LHCN-M2 (cell line): ENCODE results near the gene CXCR6. TPM values are rescaled to one million over a fixed set of nuclear protein-coding genes. Genes with fewer than 3 reads are reported as not detected.
A peak's percentile ranks its signal among the peaks of the same experiment; 100 is the strongest.

Experiments
- DNase-seq: peaks from one replicate; pipeline ENCODE4 v3.0.0-alpha.2; 2012; ENCODE audit warnings: low read depth
- total RNA-seq: library from RNA; depleted of rRNA; stranded (reverse); fragments of >200 nt; gene quantifications from 2 replicates; pipeline ENCODE4 v1.2.3, GENCODE V29; 2014

The CXCR6 gene
- total RNA-seq, 1 experiment from 2014 or later, result not detected

DNA sequence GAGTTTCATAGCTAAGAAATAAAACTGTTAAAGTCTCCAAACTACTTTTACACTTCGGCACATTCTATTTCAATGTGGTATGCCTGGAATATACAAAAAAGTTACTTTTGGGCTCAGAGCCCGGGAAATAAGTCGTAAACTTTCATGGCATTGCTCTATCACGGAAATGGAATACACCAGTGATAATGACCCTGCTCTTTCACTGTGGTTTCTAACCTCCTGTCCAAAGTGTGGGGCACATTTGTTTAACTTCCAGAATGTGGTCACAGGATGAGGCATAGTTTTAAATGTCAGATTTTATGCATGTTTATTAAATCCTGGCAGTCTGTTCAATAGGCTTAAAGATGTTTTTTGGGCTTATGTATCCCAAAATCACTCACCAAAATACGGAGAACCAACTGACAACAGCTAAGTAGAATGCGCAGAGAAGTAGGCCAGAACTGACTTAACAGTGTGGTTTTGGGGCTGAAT is 5.1 kb downstream of the CXCR6 start:
- DNase-seq, result peak; percentile 47

DNA sequence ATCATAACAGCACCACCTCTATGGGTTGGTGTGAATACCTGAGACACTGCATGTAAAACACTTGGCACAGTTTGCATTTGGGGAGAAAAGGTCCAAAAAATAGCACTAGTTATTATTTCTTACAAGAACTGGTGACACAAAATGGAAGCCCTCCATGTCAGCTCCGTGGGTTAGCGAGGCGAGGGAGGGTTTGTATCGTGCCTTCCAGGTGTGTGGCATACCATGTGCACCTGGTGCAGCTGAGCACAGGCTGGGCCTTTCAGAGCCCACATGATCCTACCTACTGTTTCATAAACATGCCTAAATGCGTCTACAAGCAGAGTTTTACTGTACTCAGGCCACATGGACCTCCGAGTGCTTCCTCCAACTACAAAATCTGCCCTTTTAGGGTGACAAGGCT is 5.6 kb downstream of the CXCR6 start:
- no peak for DNase-seq

DNA sequence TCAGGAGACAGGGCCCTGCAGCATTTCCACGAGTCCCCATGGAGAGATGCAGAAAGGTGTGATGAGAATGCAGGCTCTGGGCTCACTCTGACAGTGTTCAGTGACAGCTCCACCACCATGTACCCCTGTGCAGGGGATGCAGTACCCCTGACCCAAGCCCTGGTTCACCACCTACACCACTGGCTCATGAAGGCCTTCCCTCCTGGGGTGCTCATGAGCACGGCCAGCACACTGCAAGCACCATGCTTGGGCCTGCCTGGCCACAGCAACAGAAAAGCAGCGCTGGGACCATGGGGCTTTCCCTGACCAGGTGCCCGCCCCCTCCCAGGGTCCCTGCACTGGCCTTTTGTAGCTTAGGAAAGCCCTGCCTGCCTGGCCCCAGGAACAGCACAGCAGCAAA is 6.2 kb downstream of the CXCR6 start:
- no peak for DNase-seq

DNA sequence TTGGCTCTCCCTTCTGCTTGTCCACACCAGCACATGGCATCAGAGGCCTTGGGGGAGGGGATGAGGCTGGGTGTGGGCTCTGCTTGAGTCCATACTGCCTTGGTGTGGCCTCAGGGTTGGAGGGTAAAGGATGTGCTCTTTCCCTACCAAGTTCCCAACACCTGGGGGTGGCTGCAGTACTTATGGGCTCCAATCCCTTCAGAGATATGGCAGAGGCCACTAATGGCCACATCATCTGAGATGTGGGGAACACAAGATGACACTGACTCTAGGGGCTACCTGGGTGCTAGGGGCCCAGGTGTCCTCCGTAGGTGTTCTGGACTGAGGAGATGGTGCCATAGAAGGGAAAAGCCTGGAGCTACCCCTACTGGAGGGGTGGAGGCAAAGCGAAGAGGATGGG is 6.9 kb downstream of the CXCR6 start:
- DNase-seq, result no peak

DNA sequence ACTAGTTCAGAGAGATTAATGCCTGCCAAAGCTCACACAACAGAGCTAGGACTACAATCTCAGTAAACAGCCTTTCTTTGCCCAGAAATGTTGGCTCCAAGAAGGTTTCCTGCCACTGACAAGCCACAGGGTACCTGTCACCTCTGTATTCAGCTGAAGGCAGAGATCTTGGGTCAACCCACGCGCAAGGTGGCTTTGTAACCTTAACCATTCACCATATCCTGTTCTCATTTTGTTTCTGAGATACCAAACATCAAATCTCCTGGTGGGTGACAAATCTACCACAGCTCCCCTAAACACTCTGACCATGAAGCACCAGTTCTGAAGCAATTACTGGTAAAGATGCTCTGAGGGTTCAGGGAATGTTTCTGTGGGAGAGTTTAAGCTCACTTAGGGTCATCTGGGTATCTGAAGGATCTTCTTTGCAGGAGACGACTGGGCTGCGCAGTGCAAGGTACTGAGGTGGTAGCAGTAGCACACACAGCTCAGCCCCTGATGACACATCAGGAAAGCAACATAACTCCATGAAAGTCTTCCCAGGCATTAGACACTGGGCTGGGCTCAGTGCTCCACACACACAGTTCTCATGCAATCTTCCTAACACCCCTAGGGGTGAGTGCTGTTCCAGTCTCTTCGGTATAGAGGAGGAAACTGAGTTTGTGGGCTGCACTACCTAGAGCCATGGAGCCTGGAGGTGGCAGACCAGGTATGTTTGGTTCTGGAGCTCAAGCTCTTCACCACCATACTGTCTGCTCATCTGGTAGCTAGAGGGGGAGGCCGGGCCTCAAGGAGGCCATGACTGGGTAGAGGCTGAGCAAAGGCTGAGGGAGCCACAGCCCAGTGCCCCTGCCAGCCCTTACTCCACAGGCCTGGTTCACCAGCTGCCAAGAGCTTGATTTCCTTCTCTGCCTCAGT is 7.7 kb downstream of the CXCR6 start:
- DNase-seq, result no peak

DNA sequence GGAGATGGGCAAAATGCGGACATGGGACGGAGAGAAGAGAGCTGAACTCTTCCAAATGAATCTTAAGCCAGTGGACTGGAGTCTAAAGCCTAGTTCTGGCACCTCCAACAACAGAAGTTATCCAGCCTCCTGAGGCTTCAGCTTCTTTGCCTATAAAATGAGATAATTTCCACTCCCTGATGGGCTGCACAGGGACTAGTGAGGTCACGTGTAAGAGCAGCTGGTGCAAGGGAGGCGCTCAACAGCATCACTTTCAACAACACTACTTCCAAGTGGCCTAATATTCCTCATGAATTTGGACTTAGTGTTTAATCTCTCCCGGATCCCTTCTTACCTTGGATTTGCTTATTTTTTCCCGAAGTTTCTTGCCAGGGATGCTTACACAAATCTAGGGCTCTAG is 8.7 kb downstream of the CXCR6 start:
- no peak for DNase-seq

DNA sequence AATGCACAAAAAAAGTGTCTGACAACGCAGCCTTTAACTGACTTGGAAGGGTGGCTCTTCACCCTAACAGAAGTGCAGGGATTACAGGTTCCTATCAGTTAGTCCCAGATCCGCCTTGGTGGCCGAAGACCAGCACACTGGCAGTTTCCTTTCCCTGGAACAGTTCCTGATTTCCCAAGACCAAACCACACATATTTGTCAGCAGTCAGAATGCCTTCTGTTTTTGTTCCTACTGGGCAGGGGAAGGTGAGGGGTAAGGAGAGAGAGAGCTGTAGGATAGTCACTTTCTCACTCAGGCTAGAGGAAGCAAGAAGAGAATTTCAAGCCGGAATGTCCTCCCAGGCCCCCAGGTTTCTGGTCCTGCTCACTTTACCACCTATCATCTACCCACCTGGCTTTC is 9.2 kb downstream of the CXCR6 start:
- peak; percentile 8 for DNase-seq

DNA sequence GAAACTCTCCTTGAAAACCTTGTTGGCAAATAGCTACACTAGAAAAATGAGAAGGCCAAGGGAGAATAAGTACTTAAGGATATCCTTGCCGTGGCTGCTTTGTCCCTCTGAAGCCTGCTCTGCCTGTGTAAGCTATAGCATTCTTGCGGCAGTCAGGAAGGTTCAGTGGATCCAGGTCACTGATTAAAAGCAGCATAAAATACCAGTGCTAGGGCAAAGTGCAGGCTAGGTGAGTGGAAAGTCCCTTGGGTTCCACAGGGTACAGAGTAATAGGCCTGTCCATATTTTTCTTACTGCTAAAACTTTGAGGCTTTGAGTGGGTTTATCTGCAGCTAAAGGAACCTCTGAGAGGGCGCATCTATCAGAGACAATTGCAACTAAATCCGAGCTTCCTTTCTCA is 10.3 kb downstream of the CXCR6 start:
- no peak for DNase-seq

DNA sequence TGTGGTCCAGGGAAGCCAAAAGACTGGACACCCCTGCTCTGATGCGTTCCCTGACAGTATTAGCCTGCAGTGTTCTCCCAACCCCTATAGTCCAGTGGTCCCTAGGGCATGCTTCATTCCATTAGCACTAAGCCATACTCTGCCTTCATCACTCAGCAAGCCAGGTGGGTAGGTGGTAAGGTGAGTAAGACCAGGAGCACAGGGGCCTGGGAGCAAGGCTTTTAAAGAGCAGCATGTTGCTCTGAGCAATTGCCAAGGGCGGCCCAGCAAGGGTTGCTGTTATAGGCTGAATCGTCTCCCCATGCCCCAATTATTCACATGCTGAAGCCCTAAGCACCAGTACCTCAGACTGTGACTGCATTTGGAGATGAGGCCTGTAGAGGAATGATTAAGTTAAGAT is 11.0 kb downstream of the CXCR6 start:
- no peak for DNase-seq

DNA sequence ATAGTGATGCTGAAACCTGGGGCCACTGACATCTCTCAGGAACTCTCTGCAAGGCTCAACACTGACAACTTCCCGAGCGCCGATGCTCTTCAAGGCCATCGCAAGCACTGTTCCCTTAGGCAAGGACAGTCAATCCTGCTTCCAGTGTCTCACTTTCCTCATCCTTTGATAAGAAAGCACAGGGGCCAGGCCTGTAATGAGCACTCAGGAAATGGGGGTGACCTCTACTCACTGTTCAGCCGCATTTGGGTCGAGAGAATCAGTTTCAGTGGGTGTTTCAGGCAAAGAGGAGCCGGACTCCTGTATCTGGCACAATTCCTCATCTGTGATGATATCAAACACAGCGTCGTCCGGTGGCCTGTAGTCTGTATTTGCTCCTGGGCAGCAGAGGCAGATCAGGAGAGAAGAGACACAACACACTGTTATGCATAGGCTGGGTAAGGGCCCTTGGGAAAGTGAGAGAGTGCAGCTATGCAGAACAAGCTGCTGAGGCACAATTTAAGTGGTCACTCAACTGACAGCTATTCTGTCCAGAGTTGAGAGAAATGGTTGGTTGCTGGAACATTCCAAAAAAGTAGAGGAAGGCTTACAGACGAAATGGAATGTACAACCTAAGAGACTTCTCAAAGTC is 11.9 kb downstream of the CXCR6 start:
- no peak for DNase-seq

DNA sequence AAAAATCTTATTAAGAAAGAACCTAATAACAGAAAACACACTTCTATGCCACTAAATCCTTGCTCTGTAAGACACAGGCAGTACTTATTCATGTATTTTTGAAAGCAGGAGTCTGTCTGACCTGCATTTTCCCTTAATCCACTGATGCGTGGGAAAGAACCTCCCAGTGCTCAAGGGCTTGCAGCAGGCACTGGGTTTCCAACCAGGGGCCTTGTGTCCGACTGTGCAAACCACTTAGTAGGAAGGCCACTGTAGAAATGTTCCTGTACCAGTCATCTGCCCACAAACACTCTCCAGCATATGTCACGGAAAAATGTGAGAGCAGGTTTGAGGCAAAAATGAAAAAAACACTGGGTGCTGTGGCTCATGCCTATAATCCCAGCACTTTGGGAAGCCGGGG is 12.4 kb downstream of the CXCR6 start:
- DNase-seq, result no peak

DNA sequence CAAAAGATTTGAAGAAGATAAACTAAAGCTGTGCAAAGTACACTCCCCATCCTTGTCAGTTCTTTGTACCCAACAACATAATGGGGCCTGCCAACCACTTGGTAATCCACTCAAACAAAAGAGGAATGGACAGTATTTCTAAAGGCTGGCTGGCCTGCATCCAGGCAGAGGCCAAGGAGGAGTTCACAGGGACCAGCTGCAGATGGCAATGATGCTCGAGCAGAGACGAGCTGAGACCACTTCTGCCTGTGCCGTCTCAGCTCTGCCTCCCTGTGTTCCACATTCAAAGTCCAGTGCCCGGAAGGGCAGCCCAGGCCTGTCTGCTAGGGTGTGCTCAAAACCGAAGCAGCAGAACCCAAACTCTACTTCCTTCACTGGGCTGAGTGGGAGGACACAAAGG is 14.3 kb downstream of the CXCR6 start:
- no peak for DNase-seq

DNA sequence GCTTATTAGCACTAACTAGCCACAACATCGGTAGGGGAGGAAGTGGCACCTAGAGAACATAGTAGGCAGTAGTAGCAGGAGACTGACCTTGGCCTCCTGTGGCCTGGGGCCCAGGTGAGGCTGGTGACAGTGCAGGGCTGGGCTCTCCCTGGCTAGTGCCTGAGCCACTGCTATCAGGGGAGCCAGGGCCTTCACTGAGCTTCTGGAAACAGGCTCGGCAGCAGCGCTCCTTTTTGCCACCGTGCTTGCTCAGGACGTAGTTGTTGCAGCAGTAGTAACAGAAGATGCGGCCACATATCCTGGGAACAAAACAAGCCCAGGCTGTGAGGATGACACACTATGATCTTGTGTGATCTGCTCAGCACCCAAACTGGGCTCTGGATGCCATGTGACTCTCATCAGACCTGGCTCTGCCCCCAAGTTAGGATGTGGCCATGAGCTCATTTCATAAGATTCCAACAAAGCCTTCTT is 15.1 kb downstream of the CXCR6 start:
- DNase-seq, result no peak

DNA sequence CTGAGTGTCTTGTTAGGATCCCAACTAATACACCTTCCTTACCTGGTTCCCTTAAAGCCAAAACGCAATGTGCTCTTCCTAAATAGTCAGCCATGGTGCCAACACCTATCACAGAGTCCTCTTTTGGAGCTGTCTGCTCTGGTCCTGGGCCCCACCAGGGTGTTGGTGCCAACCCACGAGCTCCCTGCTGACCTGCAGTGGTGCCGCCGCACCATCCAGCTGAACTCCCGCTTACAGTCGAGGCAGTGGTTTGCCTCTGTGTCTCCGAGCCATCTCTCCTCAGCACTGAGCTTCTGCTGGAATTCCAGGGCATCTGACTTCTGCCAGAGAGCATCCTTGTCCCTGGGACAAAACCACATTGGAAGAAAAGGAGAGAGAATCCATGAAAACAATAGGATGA is 15.9 kb downstream of the CXCR6 start:
- no peak for DNase-seq

DNA sequence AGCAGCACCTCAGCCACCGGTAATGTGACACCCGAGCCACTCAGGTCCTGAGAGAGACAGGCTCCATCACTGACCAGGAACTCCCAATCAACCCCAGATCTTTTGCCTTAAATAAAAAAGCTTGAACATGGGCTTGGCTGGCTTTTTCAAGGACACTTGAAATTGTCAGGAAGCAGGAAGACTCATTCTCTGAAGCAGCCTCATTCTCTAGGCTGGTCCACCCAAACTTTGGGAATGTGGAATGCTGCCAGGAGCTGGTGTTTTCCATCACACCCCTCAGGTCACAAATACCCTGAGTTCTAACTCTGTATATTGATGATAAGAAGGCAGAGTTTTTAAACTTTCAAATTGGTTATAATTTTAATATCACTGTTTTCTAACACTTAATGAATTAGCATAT is 17.0 kb downstream of the CXCR6 start:
- DNase-seq, result no peak

DNA sequence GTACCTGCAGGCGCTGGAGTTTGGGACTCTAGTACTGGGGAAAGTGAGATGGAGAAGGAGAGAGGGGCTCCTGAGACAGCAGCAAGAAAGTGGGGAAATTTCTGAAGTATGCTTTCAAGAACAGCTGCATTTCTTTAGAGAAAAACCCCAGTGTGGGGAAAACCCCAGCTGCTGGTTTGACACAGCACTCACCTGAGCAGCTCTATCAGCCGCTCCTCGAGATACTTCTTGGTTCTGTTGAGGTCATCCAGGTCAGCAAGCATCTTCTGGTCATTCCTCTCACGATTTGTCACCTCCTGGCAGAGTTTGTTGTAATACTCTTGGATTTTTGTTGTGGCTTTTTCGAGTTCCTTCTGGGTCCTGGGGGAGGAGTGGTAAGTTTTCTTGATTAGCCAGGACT is 18.8 kb downstream of the CXCR6 start:
- DNase-seq, result no peak

DNA sequence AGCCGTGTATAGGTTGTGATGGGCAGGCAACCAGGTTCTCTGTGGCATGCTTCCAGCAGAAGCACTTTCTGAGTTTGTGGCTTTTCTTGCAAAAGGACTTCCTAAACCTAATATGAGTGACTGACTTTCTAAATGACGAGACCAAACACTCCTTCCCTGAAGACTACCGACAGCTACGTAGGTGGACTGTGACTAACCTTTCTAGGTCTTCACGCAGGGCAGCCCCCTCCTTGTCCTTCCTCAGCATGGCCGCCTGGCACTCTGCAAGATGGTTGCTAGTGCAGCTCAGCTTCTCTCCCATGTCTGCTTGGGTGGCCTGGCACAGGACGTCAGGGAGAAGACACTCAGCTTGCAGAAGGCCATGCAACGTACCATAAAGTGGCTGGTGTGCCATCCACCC is 20.9 kb downstream of the CXCR6 start:
- no peak for DNase-seq

DNA sequence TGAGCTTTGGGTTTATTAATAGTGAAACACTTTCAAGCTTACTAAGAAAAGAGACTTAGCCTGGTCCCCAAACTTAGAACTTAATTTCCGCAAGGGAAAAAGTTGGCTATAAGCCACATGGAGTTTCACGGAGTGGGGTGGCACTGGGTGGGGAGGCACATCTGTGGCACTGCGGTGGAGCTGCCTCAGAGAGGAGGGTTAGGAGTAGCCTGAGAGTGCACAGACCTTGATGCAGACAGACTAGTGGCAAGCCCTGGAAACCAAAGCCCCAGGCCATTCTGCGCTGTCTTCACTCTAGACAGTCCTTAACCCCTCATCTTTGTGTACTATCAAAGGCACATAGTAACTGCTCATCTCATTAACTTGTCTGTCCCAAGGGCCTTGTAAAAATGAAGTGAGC is 22.0 kb downstream of the CXCR6 start:
- no peak for DNase-seq

DNA sequence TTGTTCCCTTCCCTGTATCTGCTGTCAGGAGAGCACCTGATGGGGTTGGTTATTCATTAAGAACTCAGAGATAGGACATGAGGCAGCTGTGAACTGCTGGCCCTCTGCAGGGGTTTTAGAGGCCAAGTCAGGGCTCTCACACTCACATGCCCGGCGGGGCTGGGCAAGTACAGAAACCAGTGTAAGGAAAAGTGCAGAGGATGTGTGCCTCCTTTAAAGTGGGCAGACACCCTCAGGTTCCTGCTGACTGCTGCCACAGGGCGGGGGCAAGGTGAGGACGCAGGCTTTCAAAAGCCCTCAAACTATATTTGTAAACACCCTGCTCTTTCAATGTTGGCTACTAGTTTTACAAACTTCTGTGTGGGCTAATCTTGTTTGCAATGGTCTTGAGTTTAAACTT is 22.4 kb downstream of the CXCR6 start:
- DNase-seq, result no peak

DNA sequence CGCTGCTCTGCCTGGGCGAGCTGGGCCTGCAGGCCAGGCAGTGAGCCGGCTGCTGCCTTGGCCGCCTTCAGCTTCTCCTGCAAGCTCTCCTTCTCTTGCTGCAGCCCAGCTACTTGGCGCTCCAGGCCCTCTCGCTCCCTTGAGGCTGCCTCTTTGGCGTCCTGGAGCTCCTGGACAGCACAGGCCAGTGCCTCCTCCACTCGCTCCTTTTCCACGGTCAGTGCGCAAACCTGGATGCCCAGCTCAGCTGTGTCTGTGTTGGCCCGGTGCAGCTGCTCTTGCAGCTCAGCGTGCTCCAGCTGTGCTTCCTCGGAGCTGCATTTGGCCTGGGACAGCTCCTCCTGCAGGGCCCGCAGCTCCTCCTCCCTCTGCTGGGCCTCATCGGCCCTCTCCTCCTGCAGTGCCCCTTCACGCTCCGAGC is 23.1 kb downstream of the CXCR6 start:
- no peak for DNase-seq

DNA sequence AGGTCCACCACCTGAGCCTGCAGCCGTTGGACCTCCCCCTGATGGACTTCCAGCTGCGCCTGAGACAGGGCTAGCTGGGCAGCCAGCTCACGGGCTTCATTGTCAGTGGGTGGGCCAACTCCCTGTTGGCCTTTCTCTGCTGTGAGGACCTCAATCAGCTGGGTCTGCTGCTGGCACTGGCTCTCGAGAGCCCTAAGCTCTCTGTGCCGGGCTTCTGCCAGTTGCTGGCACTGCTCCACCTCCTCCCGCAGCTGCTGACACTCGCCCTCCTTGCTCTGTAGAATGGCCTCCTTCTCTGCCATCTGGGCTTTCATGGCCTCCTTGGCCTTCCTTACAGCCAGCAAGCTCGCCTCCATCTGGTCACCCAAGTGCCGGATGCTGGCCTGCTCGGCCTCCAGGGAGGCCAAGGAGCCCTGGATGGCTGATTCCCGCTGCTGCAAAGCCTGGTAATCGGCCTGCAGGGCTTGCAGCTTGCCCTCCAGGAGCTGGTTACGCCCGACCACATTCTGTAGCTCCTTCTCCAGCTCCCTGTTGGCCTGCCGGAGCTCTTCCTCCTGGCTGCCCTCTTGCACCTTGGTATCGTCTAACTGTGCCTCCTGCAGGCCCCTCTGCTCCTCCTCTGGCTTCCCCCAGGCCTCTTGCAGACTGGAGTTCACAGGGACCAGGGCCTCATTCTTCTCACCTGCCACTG is 23.8 kb downstream of the CXCR6 start:
- no peak for DNase-seq

DNA sequence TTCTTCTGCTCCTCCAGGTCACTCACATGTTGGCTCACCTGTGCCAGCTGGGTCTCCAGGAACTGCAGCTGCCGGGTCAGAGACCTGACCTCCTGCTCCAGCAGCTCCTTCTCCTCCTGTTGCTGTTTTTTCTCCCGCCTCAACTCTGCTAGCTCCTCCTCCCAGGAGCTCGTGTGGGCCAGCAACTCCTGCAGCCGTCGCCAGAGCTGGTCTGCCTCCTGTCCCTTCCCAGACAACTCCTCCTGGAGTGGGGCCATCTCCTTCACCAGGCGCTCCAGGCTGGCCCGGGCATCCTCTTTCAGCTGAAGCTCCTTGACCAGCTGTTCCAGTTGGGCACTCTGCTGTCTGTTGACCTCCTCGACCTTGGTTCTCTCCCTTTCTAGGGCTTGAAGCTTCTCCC is 24.5 kb downstream of the CXCR6 start:
- DNase-seq, result no peak
